RWPE1 (cell line): ENCODE data around the gene OOSP1.
"Not testable (repeated sequence)": the region's sequence is repeated elsewhere in the genome, so short reads cannot be mapped to it uniquely, and the experiment has no call there.

Experiments used
- CTCF ChIA-PET: fragments of 350-600 bp; sonication (Branson Sonifier 250); formaldehyde crosslinking; extraction: SDS; loops from one replicate; lab custom pipeline; 2021; lab: Yijun Ruan, JAX
- POLR2A ChIA-PET: fragments of 400-600 bp; formaldehyde crosslinking; extraction: SDS; loops from one replicate; lab custom pipeline; 2020; ENCODE audit warnings: antibody characterized with exemption; ENCODE audit not compliant: low non-redundant PET; lab: Yijun Ruan, JAX
- DNase-seq: peaks from one replicate; pipeline ENCODE4 v3.0.0; 2012; ENCODE audit warnings: low spot score
- H3K27ac ChIP-seq: fragments of 450-650 bp; 2 replicates; pipeline ENCODE4 v1.5.1; 2017
- TF ChIP-seq, protein P1 (sequence below): fragments of 450-650 bp; conservative IDR thresholded peaks from 2 replicates; pipeline ENCODE4 v1.5.1; 2017; ENCODE audit warnings: low read depth, mild to moderate bottlenecking

OOSP1 gene

DNA sequence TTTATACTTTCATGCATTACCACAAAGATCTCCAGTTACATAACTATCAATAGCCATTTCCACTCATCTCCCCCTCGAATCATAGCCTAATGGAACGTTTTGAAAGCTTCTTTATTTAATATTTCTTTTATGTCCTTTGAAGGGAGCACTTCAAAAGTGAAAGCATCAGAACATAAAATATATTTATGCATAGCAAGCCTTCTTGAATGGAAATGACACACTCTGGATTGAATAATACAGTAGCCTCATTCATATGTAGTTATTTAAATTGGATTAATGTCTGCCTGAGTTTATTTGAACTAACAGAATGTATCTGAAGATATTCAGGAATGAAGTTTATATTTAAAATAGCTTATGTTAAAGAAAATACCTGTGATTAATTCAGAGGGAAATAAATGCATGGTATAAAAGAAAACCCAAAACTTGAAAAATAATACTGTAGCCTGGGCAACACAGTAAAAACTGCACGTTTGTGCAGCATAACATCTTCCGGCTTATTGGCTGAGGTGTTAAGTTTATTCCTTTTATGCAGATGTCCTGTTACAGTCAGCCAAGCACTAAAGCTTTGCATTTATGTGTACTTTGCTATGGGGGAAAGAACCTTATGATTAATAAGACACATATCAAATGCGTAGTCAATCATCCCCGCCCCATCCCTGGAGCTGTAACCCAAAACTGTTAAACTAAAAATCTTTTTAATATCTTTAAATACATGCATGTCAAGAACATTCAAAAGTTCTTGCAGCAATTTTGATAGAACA is 37.7 kb upstream of the OOSP1 start:
- H3K27ac ChIP-seq, result no peak overlapping the region
- no peak for DNase-seq
- CTCF ChIA-PET, result interaction anchor here (0.6 to 0.9 kb wide), 3 partner anchors 44 to 751 kb away, joined by 3 read pairs; partner anchors contain the start of gene MS4A3
- POLR2A ChIA-PET, result no interaction called here
- TF ChIP-seq, protein P1, sequence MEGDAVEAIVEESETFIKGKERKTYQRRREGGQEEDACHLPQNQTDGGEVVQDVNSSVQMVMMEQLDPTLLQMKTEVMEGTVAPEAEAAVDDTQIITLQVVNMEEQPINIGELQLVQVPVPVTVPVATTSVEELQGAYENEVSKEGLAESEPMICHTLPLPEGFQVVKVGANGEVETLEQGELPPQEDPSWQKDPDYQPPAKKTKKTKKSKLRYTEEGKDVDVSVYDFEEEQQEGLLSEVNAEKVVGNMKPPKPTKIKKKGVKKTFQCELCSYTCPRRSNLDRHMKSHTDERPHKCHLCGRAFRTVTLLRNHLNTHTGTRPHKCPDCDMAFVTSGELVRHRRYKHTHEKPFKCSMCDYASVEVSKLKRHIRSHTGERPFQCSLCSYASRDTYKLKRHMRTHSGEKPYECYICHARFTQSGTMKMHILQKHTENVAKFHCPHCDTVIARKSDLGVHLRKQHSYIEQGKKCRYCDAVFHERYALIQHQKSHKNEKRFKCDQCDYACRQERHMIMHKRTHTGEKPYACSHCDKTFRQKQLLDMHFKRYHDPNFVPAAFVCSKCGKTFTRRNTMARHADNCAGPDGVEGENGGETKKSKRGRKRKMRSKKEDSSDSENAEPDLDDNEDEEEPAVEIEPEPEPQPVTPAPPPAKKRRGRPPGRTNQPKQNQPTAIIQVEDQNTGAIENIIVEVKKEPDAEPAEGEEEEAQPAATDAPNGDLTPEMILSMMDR, result no peak

DNA sequence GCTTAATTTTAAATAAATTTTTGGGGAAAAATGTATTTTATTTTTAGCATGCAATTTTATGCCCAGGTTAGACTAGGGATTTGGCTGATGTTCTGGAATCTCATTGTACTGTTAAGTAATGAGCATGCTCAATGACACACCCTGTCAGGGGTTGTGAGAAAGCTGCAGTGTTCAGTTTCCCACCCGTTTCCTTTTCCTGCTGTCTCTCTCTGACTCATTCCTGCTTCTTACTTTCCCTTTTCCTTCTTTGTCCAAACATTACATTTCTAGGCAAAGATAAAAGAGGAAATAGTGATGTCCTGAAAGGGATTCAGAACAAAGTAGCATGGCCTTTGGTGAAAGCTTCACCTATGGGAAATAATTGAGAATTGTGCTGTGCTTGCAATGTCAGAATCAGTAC is 36.9 kb upstream of the OOSP1 start:
- DNase-seq, result peak; percentile 64
- TF ChIP-seq, protein P1, result no peak
- H3K27ac ChIP-seq, result no peak overlapping the region
- ChIA-PET CTCF (interaction anchor here (0.9 kb wide), 1 partner anchor 152 kb away, joined by 5 read pairs; no protein-coding TSS in a partner anchor), POLR2A (no interaction called here)

DNA sequence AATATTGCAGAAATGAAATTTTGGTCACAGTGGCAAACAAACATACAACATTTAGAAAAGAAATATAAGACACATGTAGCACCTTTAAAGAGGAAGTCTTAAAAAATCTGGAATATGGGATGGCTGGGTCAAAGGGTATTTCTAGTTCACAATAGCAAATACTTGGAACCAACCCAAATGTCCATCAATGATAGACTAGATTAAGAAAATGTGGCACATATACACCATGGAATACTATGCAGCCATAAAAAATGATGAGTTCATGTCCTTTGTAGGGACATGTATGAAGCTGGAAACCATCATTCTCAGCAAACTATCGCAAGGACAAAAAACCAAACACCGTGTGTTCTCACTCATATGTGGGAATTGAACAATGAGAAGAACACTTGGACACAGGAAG is 34.7 kb upstream of the OOSP1 start:
- POLR2A ChIA-PET, CTCF ChIA-PET, DNase-seq, H3K27ac ChIP-seq: not testable (repeated sequence)

DNA sequence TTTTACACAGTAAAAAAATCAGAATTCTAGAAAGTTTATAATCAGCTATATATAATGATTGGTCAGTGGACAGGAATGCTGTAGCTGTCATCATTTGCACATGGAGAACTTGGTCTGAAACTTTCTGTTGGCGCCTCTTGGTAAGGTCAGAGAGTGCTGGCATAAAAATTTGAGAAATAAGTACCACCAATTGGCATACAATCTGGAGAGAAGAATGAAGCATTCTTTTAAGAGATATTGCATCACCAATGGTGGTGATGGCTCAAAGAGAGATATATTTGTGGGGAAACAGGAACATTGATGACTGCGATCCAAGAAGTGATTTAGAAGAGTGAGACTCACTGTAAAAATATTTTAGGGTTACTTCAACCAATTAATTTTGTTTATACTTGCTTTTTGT is 19.8 kb upstream of the OOSP1 start:
- TF ChIP-seq, protein P1, result no peak
- DNase-seq, result no peak
- CTCF ChIA-PET, result interaction anchor here (0.6 to 1.4 kb wide), 10 partner anchors 11 to 226 kb away, joined by 3 to 7 read pairs (median 5); partner anchors contain the start of gene OOSP3
- POLR2A ChIA-PET, result no interaction called here
- no peak overlapping the region for H3K27ac ChIP-seq

DNA sequence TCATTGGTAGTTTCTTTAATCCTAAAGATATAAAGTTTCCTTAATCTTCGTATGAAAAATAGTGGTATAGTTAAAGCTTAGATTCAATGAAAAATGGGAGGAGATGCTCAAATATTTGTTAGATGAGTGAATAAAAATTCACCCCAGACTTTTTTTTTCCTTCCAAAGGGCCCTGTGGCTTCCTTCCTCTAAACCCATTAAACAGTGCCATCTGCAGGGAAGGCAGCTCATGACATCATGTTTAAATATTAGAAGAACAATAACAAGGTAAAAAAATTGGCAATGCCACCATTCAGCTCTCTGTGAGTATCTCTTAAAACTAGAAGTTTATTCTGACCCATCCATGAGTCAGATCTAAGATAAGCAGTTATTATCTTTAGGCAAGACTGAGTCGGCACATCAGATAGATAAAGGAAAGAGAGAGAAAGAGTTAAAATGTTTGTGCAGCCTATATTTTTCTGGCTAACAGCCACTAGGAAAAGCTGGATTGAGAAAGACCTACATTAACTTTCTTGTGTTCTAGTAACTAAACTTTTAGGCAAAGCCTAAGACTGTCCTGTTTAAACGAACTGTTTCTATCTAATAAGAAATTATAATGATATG is 19.1 kb upstream of the OOSP1 start:
- peak; percentile 45 for DNase-seq
- POLR2A ChIA-PET, result no interaction called here
- CTCF ChIA-PET, result interaction anchor here (0.6 to 1.4 kb wide), 13 partner anchors 11 to 844 kb away, joined by 3 to 7 read pairs (median 5); partner anchors contain the start of gene OOSP3
- no peak overlapping the region for H3K27ac ChIP-seq
- TF ChIP-seq, protein P1, result peak; percentile 52

DNA sequence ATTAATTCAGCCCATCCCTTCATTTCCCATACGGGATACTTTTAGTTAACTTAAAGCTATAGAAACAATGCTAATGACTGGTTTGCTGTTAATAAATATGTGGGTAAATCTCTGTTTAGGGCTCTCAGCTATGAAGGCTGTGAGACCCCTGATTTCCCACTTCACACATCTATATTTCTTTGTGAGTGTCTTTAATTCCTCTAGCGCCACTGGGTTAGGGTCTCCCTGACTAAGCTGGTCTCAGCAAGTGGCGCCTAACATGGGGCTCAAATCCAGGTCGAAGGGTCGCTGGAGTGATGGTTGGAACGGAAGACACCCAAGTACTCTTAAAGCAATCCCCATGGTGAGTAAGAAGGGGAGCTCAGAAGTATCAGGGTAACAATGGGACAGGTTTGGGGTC is 14.4 kb upstream of the OOSP1 start:
- H3K27ac ChIP-seq, result no peak overlapping the region
- POLR2A ChIA-PET, result no interaction called here
- DNase-seq, result no peak
- TF ChIP-seq, protein P1, result no peak
- CTCF ChIA-PET, result interaction anchor here (0.7 kb wide), 1 partner anchor 101 kb away, joined by 4 read pairs; no protein-coding TSS in a partner anchor
